ENCODE data around the gene CHMP1A.
"Not testable (repeated sequence)": the region's sequence is repeated elsewhere in the genome, so short reads cannot be mapped to it uniquely, and the experiment has no call there.

The CHMP1A gene

DNA sequence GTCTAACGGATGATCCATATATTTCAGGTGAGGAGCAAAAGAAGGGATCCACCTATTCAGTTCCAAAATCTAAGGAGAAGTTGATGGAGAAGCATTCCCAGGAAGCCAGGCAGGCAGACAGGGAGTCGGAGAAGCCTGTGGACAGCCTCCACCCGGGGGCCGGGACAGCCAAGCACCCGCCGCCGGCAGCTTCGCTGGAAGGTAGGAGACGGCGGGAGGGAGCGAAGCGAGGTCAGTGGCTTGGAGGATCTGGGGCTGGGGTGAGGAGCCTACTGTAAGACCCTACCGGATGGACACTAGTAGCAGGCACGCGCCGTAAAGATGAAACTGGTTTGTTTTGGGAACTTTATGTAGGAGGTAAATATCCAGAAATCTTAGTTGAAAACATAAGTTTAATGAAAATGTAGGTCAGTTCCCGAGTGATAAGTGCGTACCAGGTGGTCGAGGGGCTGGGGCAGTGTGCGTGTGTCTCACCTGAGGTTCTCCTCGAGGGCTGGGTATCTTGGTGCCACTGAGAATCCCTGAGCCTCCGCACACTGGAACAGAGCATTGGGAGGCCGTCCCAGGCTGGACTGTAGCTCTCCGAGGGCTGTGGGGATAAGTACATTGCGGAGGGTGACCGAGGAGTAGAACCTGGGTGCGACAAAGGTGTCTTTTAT lies 842 bp upstream of the CHMP1A start:
- DNase-seq (ENCODE audit: low read depth, low spot score) = no peak

DNA sequence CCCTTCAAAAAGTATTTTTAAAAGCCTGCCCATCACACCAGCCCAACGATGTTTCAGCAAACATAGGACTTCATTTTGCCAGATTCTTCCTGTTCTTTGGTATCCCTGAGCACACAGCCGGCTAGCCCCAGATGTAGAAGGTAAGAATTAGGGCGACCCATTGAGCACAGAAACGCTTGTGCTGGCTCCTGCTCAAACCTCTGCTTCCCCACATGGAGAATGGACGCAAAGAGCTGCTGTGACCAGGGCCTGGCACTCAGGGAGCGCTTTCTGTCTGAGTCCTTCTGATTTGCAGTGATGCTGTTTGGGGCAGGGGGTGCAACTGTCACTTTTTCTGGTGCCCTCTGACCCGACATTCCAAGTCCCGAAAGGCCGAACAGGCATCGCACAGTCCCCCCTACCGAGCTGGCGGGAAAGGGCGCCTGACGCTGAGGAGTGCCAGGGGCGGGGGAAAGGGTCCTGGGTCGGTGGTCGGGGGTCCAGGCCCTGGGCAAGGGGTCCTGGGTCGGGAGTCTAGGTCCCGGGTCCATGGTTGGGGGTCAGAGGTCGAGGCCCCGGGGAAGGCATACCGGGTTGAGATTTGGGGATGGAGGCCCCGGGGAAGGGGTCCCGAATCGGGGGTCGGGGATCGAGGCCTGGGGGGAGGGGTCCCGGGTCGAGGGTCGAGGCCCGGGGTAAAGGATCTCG lies 930 bp downstream of the CHMP1A start:
- no peak for DNase-seq (ENCODE audit: low read depth, low spot score)

DNA sequence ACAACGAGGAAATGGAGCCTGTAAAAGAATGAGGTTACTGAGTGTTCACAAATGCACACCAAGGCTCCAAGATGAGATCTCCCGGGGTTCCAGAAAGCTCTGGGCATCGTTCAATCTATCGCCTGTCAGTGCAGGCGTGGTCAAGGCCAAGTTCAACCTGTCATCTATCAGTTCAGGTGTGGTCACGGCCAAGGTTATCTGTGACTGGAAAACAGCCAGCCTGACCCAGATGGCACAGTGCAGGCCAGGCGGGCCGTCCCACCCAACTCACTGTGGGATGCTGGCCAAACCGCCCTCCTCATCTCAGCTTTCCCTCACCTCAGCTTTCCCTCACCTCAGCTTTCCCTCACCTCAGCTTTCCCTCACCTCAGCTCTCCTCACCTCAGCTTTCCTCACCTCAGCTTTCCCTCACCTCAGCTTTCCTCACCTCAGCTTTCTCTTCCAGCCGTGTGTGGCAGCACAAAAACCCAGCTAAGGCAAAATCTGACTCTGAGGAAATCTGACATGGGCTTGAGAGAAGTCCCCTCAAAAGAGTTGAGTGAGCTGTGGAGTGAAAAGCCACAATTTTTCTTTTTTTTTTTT lies 2.4 kb downstream of the CHMP1A start:
- no peak for DNase-seq (ENCODE audit: low read depth, low spot score)

DNA sequence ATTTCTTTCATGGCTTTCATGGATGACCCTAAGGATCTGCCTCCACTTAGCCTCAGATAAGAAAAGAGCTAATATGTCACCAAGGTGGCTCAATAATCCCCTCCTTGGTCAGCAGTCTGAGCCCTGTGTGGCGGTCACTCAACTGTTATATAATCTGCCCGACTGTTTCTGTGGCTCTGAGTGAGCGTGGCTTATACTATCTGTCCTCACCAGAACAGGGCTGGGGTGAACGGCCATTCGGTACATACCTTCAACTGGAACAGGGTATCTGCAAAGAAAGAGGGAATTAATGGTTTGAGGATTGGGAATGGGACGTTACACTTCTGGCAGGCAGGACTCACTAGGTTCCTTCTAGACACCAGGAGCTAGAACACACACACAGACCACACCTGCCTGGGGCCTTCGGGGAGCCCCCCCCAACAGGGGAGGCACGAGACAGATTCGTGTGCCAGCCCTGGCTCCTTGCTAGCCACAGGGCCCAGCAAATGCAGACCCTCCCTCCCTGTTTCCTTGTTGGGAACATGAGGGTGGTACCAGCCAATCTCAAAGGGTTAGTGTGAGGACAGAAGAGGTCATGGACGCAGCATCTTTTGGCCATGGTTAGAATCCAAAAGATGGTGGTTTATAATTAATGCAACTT lies 3.7 kb downstream of the CHMP1A start:
- DNase-seq (ENCODE audit: low read depth, low spot score) = no peak

DNA sequence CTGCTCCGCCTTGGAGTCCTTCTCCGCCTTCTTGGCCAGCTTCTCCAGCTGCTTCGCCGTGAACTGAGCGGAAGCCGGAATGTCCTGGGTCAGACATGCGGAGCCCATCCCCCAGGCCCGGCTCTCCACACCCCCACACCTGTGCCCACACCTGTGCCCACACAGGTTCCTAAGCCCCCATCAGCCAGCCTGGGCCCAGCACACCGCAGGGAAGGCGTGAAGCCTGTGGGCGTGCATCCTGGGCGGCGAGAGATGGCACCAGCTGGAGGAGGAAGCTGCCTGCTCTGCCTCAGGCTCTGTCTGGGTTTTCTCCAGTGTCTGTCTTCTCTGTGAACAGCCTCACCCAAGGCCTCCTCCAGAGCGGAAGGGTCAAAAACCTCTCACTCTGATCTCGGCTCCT lies 5.9 kb downstream of the CHMP1A start:
- DNase-seq (ENCODE audit: low read depth, low spot score) = no peak

DNA sequence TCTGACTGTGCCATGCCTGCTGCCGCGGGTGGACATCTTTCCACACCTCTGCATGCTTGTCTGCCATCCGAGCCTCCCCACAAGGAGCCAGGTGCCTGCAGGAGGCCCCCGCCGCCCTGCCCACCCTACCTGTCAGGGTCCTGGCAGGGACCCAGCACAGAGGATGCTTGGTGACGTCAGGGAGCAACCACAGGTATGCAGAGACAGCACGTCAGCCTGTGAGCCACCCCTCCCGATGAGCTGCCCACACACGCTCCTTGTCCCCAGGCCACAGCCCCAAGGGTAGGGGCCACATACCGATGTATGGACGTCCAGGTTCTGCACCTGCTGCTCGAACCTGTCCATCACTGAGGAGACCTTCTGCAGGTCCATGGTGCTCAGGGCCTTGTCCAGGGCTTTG lies 10.6 kb downstream of the CHMP1A start:
- DNase-seq (ENCODE audit: low read depth, low spot score) = no peak

DNA sequence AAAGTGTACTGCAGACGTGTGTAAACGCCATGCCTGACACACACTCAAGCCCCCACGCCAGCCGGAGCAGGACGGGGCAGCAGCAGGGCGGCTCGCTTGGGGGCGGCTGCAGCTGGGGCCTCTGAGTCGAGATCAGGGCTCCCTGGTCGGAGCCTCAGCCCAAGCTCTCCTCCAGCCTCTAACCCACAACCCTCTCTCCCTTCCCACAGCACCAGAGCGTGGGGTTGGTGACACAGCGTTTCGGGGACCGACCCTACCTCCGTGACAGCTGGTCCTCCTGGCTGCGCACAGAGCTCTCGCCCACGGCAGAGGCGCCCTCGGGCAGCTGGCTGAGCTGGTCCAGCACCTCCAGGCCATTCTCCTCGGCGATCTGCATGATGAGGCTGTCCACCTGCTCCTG lies 11.2 kb downstream of the CHMP1A start:
- no peak for DNase-seq (ENCODE audit: low read depth, low spot score)

DNA sequence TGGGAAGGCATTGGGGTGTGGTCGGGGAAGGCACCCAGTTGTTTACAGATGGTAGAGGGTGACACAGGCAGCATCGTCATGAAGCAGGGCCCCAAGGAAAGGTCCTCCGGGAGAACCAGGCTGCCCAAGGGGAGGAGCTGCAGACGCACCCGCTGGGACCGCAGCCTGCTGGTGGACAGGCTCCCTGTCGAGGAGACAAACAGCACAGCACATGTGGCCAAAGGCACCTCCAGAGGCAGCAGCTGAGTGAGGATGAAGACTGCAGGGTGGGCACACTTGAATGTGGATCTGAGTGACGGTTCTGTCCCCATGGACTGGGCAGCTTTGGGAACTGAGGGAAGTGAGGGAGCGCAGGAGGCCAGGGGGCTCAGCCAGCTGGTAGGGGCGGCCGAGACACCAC lies 12.4 kb downstream of the CHMP1A start:
- no peak for DNase-seq (ENCODE audit: low read depth, low spot score)

DNA sequence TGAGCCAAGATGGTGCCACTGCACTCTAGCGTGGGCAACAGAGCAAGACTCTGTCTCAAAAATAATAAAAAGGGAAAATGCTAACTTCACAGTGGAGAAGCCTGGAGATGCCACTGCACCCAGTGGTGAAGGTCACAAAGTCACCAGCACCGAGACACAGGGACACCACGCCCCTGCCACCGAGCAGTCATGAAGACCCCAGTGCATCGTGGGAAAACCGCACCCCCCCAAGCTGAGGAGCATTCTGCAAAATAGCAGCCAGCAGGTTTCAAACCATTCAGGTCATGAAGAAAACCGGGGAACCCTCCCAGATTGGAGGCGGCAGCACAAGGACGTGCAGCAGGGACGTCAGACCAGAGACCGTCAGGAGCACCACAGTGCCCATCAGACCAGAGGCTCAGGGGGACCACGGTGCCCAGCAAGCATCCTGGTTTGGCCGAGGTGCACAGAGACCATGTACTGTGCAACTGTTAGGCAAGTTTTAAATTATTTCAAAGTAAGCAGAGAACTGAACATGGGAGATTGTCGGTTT lies 13.7 kb downstream of the CHMP1A start:
- no peak for DNase-seq (ENCODE audit: low read depth, low spot score)

DNA sequence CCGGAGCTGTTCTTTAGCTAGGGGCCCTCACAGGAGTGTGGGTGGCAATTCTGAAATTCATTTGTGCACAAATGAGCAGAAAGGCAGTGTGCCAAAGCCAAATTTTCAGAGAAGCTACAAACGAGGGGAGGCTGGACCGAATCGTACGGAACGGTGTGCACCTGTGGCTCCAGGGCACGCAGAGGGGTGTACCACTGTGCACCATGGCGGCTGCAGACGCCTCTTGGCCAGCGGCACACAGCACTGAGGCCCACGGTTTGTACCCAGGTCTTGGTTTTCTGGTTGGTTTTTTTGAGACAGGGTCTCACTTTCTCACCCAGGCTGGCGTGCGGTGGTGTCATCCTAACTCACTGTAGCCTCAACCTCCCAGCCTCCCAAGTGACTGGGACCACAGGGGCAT lies 14.9 kb downstream of the CHMP1A start:
- DNase-seq (ENCODE audit: low read depth, low spot score) = no peak

DNA sequence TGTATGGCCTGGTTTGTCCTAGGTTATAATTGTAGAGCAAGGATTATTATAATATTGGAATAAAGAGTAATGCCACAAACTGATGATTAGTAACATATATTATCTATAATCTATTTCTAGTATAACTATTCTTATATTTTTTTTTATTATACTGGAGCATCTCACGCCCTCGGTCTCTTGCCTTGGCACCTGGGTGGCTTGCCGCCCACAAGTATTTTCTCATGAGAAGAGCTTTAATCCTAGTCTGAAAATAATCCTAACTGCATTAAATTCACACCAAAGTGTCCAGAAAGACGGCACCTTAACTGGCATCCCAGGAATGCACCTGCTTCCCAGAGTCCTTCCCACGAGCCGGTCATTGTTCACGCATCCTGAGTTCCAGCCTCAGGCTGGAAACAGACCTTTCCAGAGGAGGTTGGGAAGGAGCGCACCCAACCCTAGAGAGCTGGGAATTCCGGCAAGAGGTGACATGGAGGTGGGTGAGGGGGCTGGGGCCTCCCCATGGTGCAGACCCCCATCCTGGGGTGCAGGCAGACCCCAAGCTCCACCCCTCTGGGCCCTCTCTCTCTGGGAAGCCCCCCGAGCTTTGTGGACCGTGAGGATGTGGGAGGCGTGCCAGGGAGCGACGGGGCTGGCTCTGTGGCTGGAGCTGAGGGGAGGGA lies 15.9 kb downstream of the CHMP1A start:
- no peak for DNase-seq (ENCODE audit: low read depth, low spot score)

DNA sequence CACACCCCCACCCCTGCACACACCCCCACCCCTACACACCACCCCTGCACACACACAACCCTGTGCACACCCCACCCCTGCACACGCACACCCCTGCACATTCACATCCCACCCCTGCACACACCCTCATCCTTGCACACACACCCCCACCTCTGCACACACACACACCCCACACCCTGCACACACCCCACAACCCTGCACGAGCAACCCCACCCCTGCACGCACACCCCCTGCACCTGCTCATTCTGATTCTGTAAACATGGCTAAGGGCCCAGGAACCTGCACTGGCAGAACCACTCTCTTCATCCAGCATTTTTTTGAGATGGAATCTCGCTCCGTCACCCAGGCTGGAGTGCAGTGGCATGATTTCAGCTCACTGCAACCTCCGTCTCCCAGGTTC lies 18.1 kb downstream of the CHMP1A start:
- no peak for DNase-seq (ENCODE audit: low read depth, low spot score)

DNA sequence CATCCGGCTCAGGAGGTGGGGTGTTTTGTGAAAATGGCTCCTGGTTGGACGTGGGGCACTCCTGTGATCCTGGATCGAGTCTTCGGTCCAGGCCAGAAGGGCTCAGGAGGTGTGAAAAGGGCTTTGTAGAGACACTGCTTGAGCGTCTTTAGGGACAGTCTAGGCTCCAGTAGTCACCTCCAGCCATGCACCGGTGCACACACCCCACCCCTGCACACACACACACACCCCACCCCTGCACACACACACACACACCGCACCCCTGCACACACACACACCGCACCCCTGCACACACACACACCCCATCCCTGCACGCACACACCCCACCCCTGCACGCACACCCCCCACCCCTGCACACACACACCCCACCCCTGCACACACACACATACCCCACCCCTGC lies 19.1 kb downstream of the CHMP1A start:
- no peak for DNase-seq (ENCODE audit: low read depth, low spot score)

DNA sequence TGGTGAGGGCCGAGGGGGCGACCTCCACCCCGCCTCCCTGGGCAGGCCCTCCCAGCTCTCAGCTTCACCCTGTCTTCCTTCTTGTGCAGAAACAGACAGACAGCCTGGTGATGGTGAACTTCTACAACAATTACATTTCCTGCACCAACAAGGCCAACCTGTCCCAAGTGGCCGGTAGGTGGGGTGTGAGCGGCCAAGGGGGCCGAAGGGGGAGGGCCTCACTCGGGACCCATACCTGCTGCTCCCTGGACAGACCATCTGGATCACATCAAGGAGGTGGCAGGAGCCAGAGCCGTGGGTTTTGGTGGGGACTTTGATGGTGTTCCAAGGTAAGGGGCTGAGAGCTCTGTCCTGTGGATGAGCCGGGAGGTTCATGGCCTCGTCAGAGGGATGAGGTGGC lies 20.1 kb downstream of the CHMP1A start:
- no peak for DNase-seq (ENCODE audit: low read depth, low spot score)

DNA sequence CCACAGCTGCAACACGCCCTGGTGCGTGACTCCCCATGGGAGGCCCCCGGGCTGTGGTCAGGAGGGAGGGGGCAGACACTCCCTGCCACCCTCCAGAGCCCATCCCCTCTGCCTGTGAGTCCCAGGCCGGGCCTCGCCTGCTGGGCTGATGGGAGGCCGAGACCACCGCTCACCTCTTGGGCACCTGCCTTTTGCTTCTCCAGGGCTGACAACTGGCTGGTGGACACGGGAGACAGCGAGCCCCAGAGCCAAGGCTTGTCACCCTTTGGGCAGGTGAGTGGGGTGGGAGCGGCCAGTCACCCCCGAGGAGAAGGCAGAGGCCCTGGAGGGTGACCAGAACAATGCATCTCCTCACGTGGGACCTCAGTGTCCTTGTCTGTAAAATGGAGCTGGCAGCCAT lies 20.8 kb downstream of the CHMP1A start:
- no peak for DNase-seq (ENCODE audit: low read depth, low spot score)

DNA sequence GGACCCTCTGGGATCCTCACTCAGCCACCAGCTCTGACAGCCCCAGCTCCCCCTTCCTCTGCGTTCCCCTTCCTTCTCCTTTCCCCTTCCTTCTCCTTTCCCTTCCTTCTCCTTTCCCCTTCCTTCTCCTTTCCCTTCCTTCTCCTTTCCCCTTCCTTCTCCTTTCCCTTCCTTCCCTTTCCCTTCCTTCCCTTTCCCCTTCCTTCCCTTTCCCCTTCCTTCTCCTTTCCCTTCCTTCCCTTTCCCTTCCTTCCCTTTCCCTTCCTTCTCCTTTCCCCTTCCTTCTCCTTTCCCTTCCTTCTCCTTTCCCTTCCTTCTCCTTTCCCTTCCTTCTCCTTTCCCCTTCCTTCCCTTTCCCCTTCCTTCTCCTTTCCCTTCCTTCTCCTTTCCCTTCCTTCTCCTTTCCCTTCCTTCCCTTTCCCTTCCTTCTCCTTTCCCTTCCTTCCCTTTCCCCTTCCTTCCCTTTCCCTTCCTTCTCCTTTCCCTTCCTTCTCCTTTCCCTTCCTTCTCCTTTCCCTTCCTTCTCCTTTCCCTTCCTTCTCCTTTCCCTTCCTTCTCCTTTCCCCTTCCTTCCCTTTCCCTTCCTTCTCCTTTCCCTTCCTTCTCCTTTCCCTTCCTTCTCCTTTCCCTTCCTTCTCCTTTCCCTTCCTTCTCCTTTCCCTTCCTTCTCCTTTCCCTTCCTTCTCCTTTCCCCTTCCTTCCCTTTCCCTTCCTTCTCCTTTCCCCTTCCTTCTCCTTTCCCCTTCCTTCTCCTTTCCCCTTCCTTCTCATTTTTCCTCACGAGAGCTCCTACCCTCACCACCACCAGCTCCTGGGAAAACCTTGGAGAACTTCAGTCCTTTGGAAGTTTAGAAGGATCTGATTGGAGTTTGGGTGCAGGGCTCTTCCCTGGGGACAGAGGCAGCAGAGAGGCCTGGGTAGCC lies 22.8 kb downstream of the CHMP1A start:
- DNase-seq (ENCODE audit: low read depth, low spot score) = not testable (repeated sequence)

DNA sequence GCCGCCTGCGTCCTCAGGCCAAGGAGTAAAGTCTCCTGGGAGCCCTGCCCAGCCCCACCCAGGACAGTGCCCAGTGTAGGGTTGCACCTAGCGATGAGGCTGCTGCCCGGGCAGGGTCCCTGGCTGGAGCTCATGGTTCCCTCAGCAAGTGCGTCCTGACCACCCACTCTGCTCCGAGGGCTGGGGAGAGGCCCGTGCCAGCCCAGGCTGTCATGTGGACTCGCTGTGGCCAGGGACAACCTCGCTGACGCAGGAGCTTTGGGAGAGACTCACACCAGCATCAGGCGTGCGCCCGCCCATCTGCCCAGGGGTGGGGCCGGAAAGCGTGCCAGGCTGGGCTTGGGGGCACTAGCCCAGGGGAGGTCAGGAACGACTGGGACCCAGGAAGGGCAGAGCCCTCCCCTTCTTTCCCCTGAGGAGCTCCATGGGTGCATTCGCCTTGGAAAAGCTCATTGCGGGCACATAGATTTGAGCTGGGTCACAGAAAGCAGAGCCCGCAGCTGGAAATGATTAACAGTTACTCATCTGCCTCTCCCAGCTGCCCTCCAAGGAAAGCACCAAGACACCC lies 24.4 kb downstream of the CHMP1A start:
- DNase-seq (ENCODE audit: low read depth, low spot score) = peak; percentile 44

DNA sequence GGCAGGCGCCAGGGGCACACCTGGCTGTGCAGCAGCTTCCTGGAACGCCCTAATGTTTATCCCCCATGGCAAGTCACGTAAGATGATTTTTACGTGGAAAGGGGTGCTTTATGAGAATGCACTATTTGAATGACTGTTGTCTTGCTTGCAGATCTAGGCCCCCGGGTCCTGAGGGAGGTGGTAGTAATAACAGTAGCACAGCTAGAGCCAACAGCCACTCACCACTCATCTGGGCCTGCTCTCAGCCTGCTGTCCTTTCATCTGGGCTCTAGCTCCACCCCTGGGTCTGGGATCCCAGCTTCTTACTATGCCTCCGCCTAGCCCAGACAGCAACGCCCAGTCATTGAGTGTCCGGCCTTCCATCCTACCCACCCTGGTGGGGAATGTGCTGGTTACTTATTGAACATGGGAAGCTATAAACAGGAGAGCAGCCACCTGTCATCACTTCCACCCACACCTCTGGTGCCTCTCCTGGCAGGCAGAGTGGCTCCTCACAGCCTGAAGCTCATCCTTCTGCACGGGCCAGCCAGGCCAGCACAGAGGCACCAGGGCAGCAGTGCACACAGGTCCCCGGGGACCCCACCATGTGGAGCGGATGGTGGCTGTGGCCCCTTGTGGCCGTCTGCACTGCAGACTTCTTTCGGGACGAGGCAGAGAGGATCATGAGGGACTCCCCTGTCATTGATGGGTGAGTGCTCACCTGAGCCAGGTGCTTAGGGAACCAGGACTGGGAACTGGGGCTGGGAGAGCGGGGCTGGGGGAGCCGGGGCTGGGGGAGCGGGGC lies 27.5 kb downstream of the CHMP1A start:
- DNase-seq (ENCODE audit: low read depth, low spot score) = no peak
